Panc1 (cell line): ENCODE measurements around the gene AGAP1. TPM values are rescaled to one million over a fixed set of nuclear protein-coding genes. Genes with fewer than 3 reads are reported as not detected.

Experiments
- ATAC-seq: fragments of 200-7000 bp; cut with Tn5 transposase; 2 replicates; pipeline ENCODE4 v1.9.1; 2020; ENCODE audit warnings: mild to moderate bottlenecking, moderate library complexity
- BruUV-seq: library from RNA; stranded (reverse); fragments of 400-500 nt; replicated peaks from 2 replicates; lab custom pipeline; 2021; lab: Mats Ljungman, UMichigan
- CTCF ChIA-PET: fragments of 300-600 bp; sonication (Branson Sonifier 250); formaldehyde crosslinking; loops from one replicate; lab custom pipeline; 2022; ENCODE audit warnings: antibody characterized with exemption; lab: Charles Lee
- POLR2A ChIA-PET: fragments of 300-600 bp; sonication (Branson Sonifier 250); formaldehyde crosslinking; loops from one replicate; lab custom pipeline; 2022; ENCODE audit warnings: antibody characterized with exemption; lab: Charles Lee
- DNase-seq: peaks from one replicate; pipeline ENCODE4 v3.0.0-alpha.2; 2010; ENCODE audit warnings: low read depth, low spot score
- H3K27ac ChIP-seq: 2 replicates; pipeline ENCODE4 v1.5.1; 2011; ENCODE audit warnings: mild to moderate bottlenecking, low read length, inconsistent platforms
- H3K27me3 ChIP-seq: fragments of 200-500 bp; sonication (Bioruptor generic); 2 replicates; pipeline ENCODE4 v1.6.0; 2014; ENCODE audit warnings: low read length, inconsistent platforms; ENCODE audit not compliant: control insufficient read depth, insufficient read depth
- H3K36me3 ChIP-seq: fragments of 200-500 bp; sonication (Bioruptor generic); 2 replicates; pipeline ENCODE4 v1.5.1; 2014; ENCODE audit warnings: inconsistent platforms, mild to moderate bottlenecking, low read length, moderate library complexity; ENCODE audit not compliant: control insufficient read depth, insufficient read depth
- H3K4me1 ChIP-seq: 2 replicates; pipeline ENCODE4 v1.5.1; 2011; ENCODE audit warnings: inconsistent platforms, mild to moderate bottlenecking, low read length, moderate library complexity; ENCODE audit not compliant: control insufficient read depth, insufficient read depth
- H3K4me3 ChIP-seq, 2 experiments: 2 replicates each; pipeline ENCODE4 v1.5.1; 2011 to 2012; ENCODE audit warnings: low read depth in 2 of 2, low read length in 2 of 2, mild to moderate bottlenecking in 2 of 2, inconsistent platforms in 1 of 2, moderate library complexity in 1 of 2
- H3K9me3 ChIP-seq: fragments of 200-500 bp; sonication (Bioruptor generic); 2 replicates; pipeline ENCODE4 v1.5.1; 2014; ENCODE audit warnings: low read depth, mild to moderate bottlenecking, inconsistent platforms, low read length, moderate library complexity; ENCODE audit not compliant: control insufficient read depth, insufficient read depth
- CTCF ChIP-seq: fragments of 450-650 bp; IDR thresholded peaks from 2 replicates; pipeline ENCODE4 v1.5.1; 2017; ENCODE audit warnings: mild to moderate bottlenecking
- POLR2AphosphoS5 ChIP-seq: IDR thresholded peaks from 2 replicates; pipeline ENCODE4 v1.6.1; 2012; ENCODE audit warnings: mild to moderate bottlenecking, low read depth, low read length, moderate library complexity
- REST ChIP-seq, 2 experiments: IDR thresholded peaks; 2 replicates each; pipeline ENCODE4 v1.6.1; 2011 to 2012; ENCODE audit warnings: low read depth in 2 of 2, control low read depth in 1 of 2, low read length in 1 of 2, mild to moderate bottlenecking in 1 of 2, moderate library complexity in 1 of 2; ENCODE audit not compliant: insufficient read depth in 1 of 2
- SIN3A ChIP-seq: IDR thresholded peaks from 2 replicates; pipeline ENCODE4 v1.6.1; 2012; ENCODE audit warnings: low read depth, mild to moderate bottlenecking, low read length, moderate library complexity, borderline replicate concordance; ENCODE audit not compliant: insufficient read depth
- TCF7L2 ChIP-seq: IDR thresholded peaks from 2 replicates; pipeline ENCODE4 v1.6.1; 2011; ENCODE audit warnings: mild to moderate bottlenecking, low read depth, low read length, inconsistent platforms
- in situ Hi-C: cut with HindIII; loops from 2 replicates; pipeline ENCODE4 v1.10.0; 2016; ENCODE audit warnings: low sequenced_read_pairs, low pct_unique_long_range_greater_than_20kb
- intact Hi-C: fragments of 100-400 bp; cut with micrococcal nuclease; formaldehyde crosslinking; loops from one replicate; pipeline ENCODE4 v1.10.0; 2022; ENCODE audit not compliant: unreplicated experiment
- total RNA-seq: library from RNA; stranded (reverse); gene quantifications from one replicate; pipeline ENCODE4 v1.2.1, GENCODE V29; 2021; ENCODE audit not compliant: unreplicated experiment

AGAP1 gene
- total RNA-seq, 1 experiment from 2014 or later, result 38.9 TPM

DNA sequence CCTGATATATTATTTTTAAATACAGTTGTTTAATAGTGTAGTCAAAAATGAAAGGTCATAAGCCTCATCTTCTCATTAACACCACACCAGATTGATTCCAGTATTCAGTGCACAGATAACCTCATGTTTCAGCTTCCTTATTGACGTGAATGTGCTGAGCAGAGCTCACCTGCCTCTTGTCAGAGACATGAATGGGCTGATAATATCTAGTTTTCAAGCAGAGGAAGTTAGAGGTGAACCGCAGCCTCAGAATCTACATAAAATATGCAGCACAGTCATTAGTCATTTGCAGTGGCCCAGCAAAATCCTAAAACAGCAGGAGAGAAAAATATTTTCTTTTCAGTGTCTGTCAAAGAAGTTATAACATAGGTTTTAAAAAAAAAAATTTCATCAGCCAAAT lies 458.1 kb downstream of the AGAP1 start:
- POLR2A ChIA-PET, result no interaction called here
- CTCF ChIA-PET, result no interaction called here
- no TSS peak for BruUV-seq
- DNase-seq (no peak), ATAC-seq (no peak)
- Histone ChIP-seq H3K27me3 (no peaks in the 10 kb centered on the region), H3K4me3 (no peak overlapping the region), H3K27ac (no peak overlapping the region), H3K9me3 (no peaks in the 10 kb centered on the region), H3K36me3 (no peaks in the 10 kb centered on the region), H3K4me1 (no peaks in the 10 kb centered on the region)
- in situ Hi-C loops, result no loop called here
- intact Hi-C loops, result no loop called here
- no peak for TF ChIP-seq REST (IDR thresholded peaks at IDR 0.05; ENCODE audit: insufficient read depth in 1 of 2, low read depth in 2 of 2, low read length in 1 of 2)
- TF ChIP-seq POLR2AphosphoS5, result no peak
- no peak for TF ChIP-seq TCF7L2
- no peak for TF ChIP-seq SIN3A
- no peak for TF ChIP-seq CTCF

GRCh38 chr2:235952714-235953113 lies 458.9 kb downstream of the AGAP1 start:
- ChIA-PET CTCF (no interaction called here), POLR2A (no interaction called here)
- TF ChIP-seq CTCF, result no peak
- TF ChIP-seq POLR2AphosphoS5, result no peak
- no peak for TF ChIP-seq REST (IDR thresholded peaks at IDR 0.05; ENCODE audit: insufficient read depth in 1 of 2, low read depth in 2 of 2, low read length in 1 of 2)
- TF ChIP-seq TCF7L2, result no peak
- TF ChIP-seq SIN3A, result no peak
- no TSS peak for BruUV-seq
- no peaks in the 10 kb centered on the region for H3K27me3 ChIP-seq
- no peaks in the 10 kb centered on the region for H3K36me3 ChIP-seq
- no peaks in the 10 kb centered on the region for H3K4me1 ChIP-seq
- no peak overlapping the region for H3K27ac ChIP-seq
- ATAC-seq, result no peak
- in situ Hi-C loops (no loop called here), intact Hi-C loops (no loop called here)
- H3K9me3 ChIP-seq, result no peaks in the 10 kb centered on the region
- no peak for DNase-seq
- H3K4me3 ChIP-seq, result no peak overlapping the region
